Mammary epithelial cell (primary cell): ENCODE data around the gene TMEM252.

Source experiments
- EZH2 ChIP-seq: IDR thresholded peaks from 2 replicates; pipeline ENCODE4 v1.6.1; 2012; ENCODE audit warnings: low read length, inconsistent platforms, borderline replicate concordance
- TF ChIP-seq, protein P1 (sequence below), 2 donors: IDR thresholded peaks in 1 of 2; conservative IDR thresholded peaks in 1 of 2; 2 replicates each; pipeline ENCODE4 v1.5.1; 2011 to 2012; ENCODE audit warnings: inconsistent platforms in 2 of 2, low read length in 2 of 2, mild to moderate bottlenecking in 2 of 2, control low read depth in 1 of 2, low read depth in 1 of 2; ENCODE audit not compliant: insufficient read depth in 1 of 2; ENCODE audit errors: extremely low read depth in 1 of 2

GRCh38 chr9:68523367-68523936 is 17.2 kb downstream of the TMEM252 start:
- TF ChIP-seq, protein P1, sequence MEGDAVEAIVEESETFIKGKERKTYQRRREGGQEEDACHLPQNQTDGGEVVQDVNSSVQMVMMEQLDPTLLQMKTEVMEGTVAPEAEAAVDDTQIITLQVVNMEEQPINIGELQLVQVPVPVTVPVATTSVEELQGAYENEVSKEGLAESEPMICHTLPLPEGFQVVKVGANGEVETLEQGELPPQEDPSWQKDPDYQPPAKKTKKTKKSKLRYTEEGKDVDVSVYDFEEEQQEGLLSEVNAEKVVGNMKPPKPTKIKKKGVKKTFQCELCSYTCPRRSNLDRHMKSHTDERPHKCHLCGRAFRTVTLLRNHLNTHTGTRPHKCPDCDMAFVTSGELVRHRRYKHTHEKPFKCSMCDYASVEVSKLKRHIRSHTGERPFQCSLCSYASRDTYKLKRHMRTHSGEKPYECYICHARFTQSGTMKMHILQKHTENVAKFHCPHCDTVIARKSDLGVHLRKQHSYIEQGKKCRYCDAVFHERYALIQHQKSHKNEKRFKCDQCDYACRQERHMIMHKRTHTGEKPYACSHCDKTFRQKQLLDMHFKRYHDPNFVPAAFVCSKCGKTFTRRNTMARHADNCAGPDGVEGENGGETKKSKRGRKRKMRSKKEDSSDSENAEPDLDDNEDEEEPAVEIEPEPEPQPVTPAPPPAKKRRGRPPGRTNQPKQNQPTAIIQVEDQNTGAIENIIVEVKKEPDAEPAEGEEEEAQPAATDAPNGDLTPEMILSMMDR (conservative IDR thresholded peaks at IDR 0.05 in 1 of 2, IDR thresholded peaks at IDR 0.05 in 1 of 2; ENCODE audit: extremely low read depth in 1 of 2, insufficient read depth in 1 of 2, low read depth in 1 of 2, low read length in 2 of 2) = no peak
- TF ChIP-seq EZH2 = no peak
